NCI-H1105 treated with DMSO at 0.1 percent for 48 hours (cell line): ENCODE data around the gene DSTN.
A peak's percentile ranks its signal among the peaks of the same experiment; 100 is the strongest.

ENCODE experiments used
- DNase-seq: peaks from one replicate; lab custom pipeline; 2025; lab: John Stamatoyannopoulos, UW

The DSTN gene

DNA sequence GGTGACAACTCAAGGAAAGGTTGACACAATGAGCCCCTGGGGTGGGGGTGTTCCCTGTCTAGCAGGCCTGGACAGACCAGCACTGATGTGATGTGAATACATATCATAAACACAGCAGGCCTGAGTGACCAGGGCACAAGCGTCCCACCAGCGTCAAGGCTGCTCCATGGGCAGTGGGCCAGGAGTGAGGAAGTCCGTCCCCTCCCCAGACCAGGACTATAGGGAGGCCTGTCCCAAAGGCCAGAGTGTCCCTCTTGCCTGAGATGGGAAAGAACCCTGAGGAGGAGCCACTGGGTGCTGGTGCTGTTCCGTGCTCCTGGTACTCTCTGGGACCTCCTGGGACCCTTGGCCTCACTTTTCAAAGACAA lies 67.5 kb downstream of the DSTN start:
- no peak for DNase-seq

DNA sequence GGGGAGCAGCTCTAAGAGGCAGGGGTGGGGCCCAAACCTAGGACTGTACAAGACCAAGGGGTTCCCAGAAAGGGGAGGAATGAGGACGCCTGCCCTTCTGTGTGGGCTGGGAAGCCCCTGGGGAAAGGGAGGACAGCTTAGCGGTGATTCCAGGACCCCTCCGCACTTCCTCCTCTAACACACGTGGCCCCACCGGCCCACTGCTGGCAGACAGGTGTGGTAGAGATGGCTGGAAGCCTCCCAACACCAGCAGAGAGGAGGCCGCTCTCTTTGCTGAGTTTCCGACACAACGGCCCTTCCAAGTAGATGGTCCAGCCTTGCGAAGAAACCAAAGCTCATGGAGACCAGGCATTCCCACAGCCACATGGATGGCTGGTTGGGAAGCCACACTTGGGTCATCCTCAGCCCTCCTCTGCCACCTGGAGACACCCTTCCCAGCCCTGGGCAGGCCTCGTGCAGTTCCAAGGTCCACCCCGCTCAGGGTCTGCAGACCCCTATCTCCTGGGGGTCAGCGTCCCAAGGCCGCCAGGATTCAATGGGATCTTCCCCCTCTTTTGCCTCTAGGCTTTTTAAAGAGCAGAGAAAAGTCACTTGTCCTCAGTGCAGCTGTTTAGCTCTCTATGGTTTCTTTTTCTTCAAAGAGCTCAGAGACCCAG lies 68.2 kb downstream of the DSTN start:
- no peak for DNase-seq

GRCh38 chr20:17638835-17639407 lies 69.0 kb downstream of the DSTN start:
- DNase-seq = no peak

DNA sequence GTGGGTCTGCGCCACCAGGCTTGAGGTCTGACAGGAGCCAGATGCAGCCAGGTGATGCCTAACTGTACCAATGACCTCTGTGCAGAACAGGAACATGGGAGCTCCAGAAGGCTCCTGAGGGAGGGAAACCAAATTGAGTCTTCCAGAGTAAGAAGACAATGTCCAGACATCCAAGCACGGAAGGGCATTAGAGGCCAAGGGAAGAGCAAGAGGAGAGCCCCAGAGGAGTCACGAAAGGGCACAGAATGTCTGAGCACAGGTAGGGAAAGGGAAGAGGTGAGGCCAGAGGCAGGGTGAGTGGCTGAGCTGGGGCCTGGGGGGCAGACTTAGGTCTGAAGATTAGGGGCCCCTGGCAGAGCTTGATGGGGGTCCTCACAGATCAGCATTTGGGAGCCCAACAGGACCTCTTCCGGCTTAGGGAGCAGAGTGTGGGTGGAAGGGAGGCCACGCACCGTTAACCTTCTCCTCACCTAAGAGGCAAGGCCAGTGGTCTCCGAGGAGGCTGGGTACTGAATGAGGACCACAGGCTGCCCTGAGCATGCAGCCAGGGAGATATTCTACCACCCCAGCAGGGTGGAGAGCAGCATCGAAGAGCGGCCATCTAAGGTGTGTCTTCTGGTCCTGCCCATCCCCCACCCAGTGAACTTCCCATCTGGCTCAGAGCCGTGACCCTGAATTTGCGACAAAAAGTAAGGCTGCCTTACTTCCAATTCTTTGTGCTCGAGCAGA lies 70.4 kb downstream of the DSTN start:
- no peak for DNase-seq

DNA sequence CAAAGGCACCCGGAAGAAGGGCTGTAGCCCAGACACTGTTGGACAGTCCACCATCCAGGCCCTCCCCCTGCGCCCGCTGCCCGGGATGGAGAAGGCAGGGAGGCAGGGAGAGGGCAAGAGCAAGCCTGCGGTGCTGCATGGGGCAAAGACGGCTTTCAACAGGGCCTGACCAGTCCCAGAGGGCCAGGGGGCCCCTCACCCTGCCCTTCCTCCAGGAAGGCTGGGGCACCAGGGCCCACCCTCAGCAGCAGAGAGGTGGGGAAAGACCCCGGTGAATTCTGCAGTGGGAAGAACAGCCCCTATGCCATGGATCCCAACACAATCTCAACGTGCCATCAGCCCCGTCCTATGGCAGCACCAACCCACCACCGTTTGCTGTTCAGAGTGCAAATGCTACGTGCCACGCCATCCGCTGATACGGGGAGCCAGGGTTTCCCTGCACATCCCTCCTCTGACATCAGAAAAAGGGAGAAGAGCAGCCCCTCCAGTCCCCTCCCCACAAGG lies 71.1 kb downstream of the DSTN start:
- no peak for DNase-seq

DNA sequence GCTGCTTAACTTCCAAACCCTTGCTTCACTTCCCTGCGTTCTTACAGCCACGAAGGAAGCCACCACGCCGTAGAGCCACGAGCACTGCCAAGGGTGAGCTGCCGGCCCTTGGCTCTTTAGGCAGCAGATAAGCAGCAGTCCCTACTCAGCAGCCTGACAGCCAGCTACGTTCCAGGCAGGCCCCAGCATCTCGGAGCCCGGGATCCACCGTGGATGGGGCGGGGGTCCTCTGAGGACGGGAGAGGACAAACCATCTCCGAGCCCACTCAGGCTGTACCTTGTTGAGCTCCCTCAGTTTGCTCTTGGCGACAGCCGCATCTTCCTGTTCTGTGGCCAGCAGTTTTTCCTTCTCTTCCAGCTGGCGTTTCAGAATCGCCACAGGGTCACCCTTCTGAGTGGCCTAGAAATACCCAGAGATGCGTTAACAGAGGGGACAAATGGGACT lies 71.7 kb downstream of the DSTN start:
- no peak for DNase-seq

DNA sequence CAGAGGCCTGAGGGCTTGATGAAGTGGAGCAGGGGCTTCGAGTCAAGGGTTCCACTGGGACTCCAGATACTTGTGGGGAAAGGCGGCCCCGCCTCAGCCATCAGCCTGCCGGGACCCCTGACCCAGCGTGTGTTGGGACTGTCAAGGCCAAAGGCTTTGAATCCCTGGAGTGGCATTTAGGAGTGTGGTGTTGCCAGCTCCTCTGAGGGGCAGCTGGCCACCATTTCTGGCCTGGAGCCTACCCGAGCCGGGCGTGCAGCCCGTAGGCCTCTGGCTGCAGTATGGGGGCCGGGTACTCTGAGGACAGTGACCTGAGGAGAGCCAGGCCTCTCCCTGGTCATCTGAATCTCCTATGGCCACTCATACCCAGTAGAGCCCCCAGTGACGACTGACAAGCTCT lies 72.1 kb downstream of the DSTN start:
- DNase-seq = no peak

- DNase-seq = no peak
Observed at GRCh38 chr20:17642404-17643269, 72.8 kb downstream of the DSTN start.

GRCh38 chr20:17643531-17644188 lies 73.8 kb downstream of the DSTN start:
- no peak for DNase-seq

DNA sequence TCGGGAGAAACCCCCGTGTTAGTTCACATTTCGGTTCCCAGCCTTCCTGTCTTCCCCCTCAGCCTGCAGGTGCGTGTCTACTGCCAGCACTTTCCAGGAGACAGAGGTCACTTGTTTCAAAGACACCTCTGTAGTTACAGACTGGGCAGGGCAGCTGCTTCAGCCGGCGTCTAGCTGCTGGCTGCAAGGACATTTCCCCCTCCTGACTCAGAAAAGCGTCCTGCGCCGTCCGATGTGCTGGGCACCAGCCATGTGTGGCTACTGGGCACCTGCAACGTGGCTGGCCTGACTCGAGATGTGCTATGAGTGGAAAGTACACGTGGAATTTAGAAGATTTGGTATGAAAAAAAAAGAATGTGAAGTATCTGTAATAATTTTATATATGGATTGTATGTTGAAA lies 74.6 kb downstream of the DSTN start:
- DNase-seq = no peak

- DNase-seq = no peak
Observed at GRCh38 chr20:17645010-17645409, 75.1 kb downstream of the DSTN start.

- DNase-seq = no peak
Observed at GRCh38 chr20:17645546-17646208, 75.8 kb downstream of the DSTN start.

- DNase-seq = peak; percentile 72
Observed at GRCh38 chr20:17646209-17646960, 76.5 kb downstream of the DSTN start.

DNA sequence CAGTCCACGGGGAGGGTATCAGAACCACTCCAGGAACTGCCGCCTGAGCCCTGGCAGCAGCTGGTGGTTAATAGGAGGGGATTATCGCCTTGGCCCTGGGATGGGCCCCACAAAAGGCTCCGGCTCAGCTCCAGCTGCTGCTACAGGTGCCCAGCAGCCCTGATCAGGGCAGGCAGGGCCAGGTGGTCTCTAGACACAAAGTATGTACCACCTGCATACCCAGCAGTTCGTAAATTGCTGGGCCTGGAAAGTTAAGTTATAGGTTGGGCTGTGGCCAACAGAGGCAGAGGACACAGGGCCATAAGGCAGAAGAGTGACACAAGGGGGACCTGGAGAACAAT lies 77.1 kb downstream of the DSTN start:
- no peak for DNase-seq

GRCh38 chr20:17647391-17648314 lies 77.8 kb downstream of the DSTN start:
- DNase-seq = no peak

DNA sequence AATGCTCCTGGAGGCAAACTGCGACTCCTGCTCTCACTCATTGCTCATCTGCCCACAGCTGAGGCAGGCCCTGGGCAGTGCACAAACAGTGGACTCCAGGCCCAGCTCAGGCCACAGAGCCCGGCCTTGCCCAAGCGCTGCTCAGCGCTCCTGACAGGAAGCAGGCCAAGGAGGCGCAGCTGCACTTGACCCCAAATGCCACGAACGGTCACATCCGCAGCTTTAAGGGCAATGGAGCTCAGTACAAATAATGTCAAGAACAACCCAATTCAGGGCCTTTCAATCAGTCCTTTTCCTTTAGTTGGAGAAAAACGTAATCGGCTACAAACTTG lies 78.4 kb downstream of the DSTN start:
- DNase-seq = no peak

DNA sequence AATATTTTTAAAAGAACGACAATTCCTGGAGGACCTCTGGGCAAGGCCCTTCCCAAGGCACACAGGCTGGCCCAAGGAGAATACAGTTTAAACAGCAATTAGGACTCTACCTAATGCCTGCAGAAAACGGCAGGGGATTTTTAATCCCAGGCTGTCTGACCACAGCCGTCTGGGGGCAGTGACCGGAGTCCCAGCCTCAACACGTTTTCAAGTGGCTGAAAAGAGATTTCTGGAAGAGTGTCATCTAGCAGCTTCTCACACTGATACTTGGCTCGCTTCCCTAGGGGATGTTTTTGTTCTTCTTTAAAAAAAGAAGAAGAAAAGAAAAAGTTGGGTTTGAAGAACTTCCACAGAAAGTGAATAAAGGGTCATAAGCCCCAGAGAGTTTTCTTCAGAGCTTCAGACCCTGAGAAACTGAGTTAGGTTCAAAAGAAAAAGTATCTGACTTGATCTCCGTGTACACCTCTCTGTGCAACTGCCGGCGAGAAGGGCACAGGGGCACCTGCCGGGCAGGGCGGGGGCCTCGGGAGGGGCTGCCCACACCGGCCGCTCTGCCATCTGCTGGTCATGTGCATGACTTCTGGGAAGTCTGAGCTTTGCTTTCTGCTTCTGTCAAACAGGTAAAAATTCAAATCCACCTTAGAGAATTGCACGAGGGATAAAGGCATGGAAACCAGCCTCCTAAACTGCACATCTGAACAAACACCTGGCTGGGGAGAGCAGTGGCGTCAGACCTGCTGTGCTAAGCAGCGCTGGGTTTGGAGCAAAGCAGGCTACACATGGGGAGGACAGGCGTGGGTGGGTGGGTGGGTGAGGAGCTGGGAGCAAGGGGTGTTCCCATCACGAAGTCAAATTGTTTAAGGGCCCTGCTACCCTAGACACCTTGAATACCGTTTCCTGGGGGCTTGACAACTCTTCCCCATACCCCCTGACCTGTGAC lies 79.2 kb downstream of the DSTN start:
- DNase-seq = peak; percentile 80

DNA sequence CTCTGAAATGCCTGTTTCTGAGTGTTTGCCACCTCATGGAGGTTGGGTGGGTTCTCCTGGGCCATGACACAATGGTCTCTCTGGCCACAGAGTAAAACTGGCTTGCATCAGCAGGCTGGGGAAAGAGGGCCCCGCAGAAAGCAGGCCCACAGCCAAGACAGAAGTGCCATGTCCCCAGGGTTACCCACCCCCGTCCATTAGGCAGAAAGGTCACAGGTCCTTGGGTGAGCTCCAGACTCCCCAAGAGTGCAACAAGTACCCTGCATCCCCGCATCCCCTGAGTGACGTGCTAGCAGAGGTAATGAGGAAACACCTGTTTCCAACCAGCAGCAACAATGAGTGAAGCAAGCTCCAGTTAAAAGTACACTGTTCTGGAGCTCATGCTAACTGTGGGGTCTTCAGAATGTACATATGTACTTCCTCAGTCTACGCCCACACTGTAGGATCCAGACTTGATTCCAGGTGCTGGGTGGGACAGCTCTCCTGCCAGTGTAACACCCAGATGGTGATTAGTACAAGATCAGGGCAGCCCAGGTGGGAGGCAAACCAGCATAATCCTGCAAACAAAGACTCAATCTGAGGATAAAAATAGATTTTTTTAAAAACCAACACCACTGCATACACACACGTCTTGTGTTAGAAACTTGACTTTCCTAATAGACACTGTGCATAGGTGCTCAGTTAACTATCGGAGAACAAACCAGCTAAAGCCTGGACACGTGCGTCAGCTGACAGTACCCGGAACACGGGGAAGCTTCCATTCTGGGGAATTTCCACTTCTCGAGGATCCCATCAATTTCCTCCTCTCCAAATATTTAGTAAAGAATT lies 80.6 kb downstream of the DSTN start:
- no peak for DNase-seq
